Esophagus squamous epithelium (tissue), 4 donors: Measurements from ENCODE around the gene FGFRL1.

Experiments used
- POLR2A ChIP-seq, 4 donors: fragments of 450-650 bp; IDR thresholded peaks; one replicate each; pipeline ENCODE4 v1.6.1; 2017; ENCODE audit warnings: antibody characterized with exemption in 4 of 4, mild to moderate bottlenecking in 4 of 4, moderate library complexity in 3 of 4
- TF ChIP-seq, protein P1 (sequence below), 6 experiments: fragments of 450-650 bp in 4 of 6; fragments of 200-600 bp in 2 of 6; sonication (generic) in 2 of 6; IDR thresholded peaks; one replicate each; pipeline ENCODE4 v1.5.1; 2016 to 2019; ENCODE audit warnings: antibody characterized with exemption in 6 of 6, mild to moderate bottlenecking in 4 of 6, moderate library complexity in 4 of 6

DNA sequence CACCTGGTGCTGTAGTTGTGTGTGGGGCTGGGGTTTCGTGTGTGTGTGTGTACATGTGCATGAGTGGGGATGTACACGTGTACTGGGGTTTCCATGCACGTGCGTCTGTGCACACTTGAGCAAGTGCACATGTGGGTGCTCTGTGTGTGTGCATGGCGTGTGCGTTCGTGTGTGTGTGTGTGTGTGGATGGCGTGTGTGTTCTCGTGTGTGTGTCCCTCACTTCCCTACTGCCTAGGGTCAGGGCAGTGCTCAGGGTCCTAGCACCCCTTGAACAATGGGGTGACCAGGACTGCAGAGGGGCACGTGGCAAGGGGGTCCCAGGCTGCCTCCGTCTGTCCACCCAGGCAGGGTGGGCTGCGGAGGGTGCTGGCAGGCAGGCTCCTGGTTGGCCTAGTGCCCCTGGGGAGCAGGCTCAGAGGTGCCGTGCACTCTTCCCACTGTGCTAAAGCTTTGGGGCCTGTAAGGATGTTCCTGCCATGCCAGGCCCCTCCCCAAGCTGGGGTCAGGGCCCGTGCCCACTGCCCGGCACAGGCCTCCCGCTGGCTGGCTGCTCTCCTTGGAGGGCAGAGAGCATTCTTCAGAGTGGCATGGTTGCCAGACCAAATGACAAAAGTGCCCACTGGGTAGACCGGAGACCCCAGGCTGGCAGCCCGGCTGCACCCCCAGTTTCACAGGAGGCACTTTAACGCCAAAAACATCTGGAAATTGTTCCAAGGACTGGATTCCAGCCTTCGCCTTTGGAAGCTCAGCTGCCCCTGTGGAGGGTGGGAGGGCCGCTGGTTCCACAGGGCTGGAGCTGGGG lies 29.1 kb downstream of the FGFRL1 start:
- TF ChIP-seq, protein P1, sequence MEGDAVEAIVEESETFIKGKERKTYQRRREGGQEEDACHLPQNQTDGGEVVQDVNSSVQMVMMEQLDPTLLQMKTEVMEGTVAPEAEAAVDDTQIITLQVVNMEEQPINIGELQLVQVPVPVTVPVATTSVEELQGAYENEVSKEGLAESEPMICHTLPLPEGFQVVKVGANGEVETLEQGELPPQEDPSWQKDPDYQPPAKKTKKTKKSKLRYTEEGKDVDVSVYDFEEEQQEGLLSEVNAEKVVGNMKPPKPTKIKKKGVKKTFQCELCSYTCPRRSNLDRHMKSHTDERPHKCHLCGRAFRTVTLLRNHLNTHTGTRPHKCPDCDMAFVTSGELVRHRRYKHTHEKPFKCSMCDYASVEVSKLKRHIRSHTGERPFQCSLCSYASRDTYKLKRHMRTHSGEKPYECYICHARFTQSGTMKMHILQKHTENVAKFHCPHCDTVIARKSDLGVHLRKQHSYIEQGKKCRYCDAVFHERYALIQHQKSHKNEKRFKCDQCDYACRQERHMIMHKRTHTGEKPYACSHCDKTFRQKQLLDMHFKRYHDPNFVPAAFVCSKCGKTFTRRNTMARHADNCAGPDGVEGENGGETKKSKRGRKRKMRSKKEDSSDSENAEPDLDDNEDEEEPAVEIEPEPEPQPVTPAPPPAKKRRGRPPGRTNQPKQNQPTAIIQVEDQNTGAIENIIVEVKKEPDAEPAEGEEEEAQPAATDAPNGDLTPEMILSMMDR (IDR thresholded peaks at IDR 0.05), result no peak
- no peak for TF ChIP-seq POLR2A (IDR thresholded peaks at IDR 0.05)
